HuH-7 (cell line): ENCODE results near the gene AGR3.
"Not testable (repeated sequence)": the region's sequence is repeated elsewhere in the genome, so short reads cannot be mapped to it uniquely, and the experiment has no call there.

ENCODE experiments used
- DNase-seq: peaks from one replicate; pipeline ENCODE4 v3.0.0; 2011; ENCODE audit warnings: low spot score

Gene AGR3

GRCh38 chr7:16891338-16891737 lies 9.6 kb upstream of the AGR3 start:
- peak; percentile 18 for DNase-seq

DNA sequence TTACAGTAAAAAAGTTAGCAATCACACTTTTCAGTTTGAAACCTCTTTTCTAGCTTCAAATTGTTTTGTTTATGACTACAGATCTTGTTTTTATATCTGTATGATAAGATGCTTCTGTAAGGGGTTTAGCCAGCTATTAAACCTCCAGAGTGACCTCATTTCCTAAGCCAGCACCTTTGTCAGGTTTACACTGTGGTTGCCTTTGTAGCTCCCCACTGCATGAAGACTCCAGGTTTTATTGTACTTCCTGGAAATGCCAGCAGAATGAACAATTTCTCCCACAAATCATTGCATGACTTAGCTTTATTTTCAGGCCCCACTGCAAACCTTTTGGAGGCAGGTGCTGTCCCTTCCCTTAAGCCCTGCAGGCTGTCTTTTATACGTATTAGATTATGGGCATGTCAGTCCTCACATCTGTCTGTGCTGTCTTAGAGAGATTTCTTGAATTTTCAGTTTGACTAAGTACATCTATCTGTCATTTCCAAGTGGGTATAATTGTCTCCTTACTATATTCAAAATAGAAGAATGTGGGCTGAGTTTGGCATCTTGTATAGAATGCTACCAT lies 8.2 kb upstream of the AGR3 start:
- no peak for DNase-seq

DNA sequence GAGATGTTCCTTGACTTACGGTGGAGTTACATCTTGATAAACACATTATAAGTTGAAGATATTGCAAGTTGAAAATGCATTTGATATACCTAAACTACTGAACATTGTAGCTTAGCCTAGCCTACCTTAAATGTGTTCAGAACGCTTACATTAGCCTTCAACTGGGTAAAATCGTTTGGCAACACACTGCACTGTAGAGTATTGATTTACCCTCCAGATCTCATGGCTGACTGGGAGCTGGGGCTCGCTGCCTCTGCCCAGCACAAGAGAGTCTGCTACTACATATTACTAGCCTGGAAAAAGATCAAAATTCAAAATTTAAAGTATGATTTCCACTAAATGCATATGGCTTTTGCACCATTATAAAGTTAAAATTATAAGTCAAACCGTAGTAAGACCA lies 7.5 kb upstream of the AGR3 start:
- no peak for DNase-seq

GRCh38 chr7:16883918-16884317 lies 2.1 kb upstream of the AGR3 start:
- DNase-seq: no peak

GRCh38 chr7:16880554-16880953 lies 1.2 kb downstream of the AGR3 start:
- no peak for DNase-seq

DNA sequence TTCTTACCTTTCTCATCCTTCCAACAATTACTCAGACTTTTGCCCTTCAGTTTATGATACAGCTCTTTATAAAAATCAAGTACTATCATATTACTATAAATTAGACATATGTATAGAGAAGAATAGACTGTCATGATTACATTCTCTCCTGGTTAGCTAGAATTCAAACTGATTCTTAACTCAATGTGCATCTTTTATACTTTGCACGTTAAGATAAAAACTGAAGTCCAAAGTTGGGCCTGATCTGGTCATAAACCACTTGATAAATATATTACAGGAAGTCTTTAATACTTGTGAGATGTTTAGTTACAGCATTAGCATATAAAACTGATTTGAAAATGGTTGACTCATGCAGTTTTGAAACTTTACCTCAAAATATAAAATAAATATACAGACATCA lies 2.6 kb downstream of the AGR3 start:
- no peak for DNase-seq

- no peak for DNase-seq
Measured at GRCh38 chr7:16875861-16876260, 5.9 kb downstream of the AGR3 start.

- no peak for DNase-seq
Measured at GRCh38 chr7:16874066-16874465, 7.7 kb downstream of the AGR3 start.

DNA sequence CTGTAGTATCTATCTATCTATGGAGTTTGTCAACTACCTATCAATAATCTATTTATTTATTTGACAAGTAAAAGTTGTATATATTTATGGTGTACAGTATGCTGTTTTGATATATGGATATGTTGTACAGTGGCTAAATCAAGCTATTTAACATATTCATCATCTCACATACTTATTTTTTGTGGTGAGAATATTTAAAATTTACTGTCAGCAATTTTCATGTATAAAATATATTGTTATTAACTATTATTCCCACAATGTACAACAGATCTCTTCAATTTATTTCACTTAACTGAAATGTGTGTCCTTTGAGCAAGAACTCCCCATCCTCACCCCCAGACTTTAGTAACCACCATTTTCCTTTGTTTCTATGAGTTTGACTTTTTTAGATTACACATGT lies 14.5 kb downstream of the AGR3 start:
- DNase-seq: no peak

- DNase-seq: not testable (repeated sequence)
Measured at GRCh38 chr7:16853189-16853588, 28.6 kb downstream of the AGR3 start.

GRCh38 chr7:16851829-16852228 lies 30.0 kb downstream of the AGR3 start:
- DNase-seq: no peak

GRCh38 chr7:16850614-16851466 lies 30.9 kb downstream of the AGR3 start:
- DNase-seq: no peak

GRCh38 chr7:16849296-16850148 lies 32.3 kb downstream of the AGR3 start:
- no peak for DNase-seq

- DNase-seq: peak; percentile 76
Measured at GRCh38 chr7:16847381-16847860, 34.4 kb downstream of the AGR3 start.

GRCh38 chr7:16846601-16847165 lies 35.1 kb downstream of the AGR3 start:
- DNase-seq: peak; percentile 12

DNA sequence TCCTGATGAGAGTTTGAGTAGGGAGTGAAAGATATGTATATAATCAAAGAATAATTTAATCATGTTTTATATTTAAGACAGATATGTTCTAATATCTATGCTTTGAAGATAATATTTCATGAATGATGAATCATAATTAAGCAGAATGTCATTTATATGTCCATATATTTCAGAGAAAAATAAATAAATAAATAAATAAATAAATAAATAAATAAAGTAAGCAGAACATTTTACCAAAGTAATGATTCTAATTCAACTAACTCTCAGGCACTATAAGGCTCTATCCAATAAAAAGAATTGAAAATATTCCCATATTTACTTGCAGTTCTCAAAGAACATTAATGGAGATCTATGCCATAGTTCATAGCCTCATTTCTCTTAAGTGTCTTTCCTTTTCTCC lies 36.0 kb downstream of the AGR3 start:
- no peak for DNase-seq

- DNase-seq: no peak
Measured at GRCh38 chr7:16841681-16842080, 40.1 kb downstream of the AGR3 start.

DNA sequence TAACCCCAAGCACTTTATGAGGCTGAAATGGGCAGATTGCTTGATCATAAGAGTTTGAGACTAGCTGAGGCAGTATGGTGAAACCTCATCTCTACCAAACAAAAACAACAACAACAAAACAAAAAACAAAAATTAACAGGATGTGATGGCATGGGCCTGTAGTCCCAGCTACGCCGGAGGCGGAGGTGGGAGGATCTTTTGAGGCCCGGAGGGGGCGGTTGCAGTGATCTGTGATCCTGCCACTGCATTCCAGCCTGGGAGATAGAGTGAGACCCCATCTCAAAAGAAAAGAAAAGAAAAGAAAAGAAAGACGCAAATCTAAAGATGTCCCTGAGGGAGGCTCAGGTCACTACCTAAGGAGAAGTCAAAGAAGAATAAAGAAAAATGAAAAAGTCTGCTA lies 41.7 kb downstream of the AGR3 start:
- DNase-seq: no peak

DNA sequence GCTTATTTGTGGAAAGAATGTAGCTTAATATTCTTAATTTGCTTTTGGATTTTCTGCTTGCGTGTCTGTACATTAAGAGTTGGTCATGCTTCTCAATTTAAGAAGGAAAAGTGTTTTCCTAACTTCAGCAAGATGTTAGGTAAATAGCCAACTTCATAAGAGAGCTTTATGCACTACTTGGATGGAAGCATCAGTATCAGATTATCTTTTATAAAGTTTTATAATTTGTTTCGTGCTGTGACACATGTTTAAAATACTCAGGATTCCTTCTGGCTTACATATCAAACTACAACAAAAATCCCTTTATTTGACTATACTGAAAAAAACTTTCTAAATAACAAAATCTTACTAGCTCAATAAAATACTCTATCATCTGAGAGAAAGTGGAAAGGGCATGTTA lies 42.1 kb downstream of the AGR3 start:
- no peak for DNase-seq

DNA sequence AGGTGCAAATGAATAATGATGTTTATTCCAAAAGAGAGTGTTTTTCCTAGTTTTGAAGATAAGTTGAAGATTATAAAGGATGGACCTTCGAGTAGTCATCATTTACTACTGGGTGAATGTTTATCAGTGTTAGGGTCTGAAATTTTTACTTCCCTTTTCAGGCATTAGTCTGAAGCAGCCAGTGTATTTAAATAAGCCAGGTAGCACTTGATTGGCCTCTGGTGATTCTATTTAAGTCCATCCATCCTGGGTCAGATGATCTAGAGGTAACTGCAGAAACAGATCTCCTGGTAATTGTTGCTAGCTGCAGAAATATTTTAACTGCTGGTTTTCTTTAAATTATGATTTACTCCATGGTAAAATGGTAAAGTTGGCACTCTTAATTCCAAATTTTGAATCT lies 42.9 kb downstream of the AGR3 start:
- DNase-seq: no peak

DNA sequence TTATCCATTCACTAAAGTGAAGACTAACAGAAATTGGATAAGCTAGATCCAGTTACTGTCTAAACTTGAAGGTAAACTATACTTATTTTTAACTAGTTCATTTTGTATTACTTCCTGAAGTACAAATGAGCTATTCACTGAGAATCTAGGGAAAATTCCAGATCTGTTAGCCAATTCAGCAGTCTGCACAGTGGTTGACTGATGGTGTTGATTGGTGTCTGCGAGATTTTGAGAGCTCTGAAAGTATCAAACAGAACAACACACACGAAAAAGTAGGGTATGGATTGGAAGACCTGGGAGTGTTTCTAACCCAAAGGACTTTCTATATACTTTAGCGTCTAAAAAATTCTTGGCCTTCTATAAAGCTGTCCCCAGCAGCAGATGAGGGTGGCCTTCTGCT lies 43.4 kb downstream of the AGR3 start:
- no peak for DNase-seq

DNA sequence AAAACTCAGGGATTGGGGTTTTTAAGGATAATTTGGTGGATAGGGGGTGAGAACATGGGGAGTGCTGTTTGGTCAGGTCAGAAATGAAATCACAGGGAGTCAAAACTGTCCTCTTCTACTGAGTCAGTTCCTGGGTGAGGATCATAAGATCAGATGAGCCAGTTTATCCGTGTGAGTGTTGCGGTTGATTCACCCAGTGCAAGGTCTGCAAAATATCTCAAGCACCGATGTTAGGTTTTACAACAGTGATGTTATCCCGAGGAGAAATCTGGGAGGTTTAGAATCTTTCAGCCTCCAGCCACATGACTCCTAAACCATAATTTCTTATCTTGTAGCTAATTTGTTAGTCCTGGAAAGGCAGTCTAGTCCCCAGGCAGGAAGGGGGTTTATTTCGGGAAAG lies 45.3 kb downstream of the AGR3 start:
- no peak for DNase-seq
